ENCODE results near the gene BICD2. TPM values are rescaled to one million over a fixed set of nuclear protein-coding genes. Genes with fewer than 3 reads are reported as not detected.

Gene BICD2
- polyA plus RNA-seq, 3 donors = 27.4 to 31.5 (median 29.1) TPM

GRCh38 chr9:92716557-92716956, 48.1 kb downstream of the BICD2 start:
- DNase-seq = peak; percentile 42

GRCh38 chr9:92715488-92716231, 49.0 kb downstream of the BICD2 start:
- no peak for DNase-seq

GRCh38 chr9:92714787-92715487, 49.7 kb downstream of the BICD2 start:
- DNase-seq = no peak

- no peak for DNase-seq
Measured at GRCh38 chr9:92714016-92714415, 50.6 kb downstream of the BICD2 start.

- DNase-seq = no peak
Measured at GRCh38 chr9:92713528-92713927, 51.1 kb downstream of the BICD2 start.

- no peak for DNase-seq
Measured at GRCh38 chr9:92712767-92713166, 51.9 kb downstream of the BICD2 start.

GRCh38 chr9:92711844-92712243, 52.8 kb downstream of the BICD2 start:
- no peak for DNase-seq

GRCh38 chr9:92711146-92711545, 53.5 kb downstream of the BICD2 start:
- DNase-seq = no peak

- DNase-seq = no peak
Measured at GRCh38 chr9:92710368-92710767, 54.3 kb downstream of the BICD2 start.

- DNase-seq = no peak
Measured at GRCh38 chr9:92709954-92710353, 54.7 kb downstream of the BICD2 start.

- no peak for DNase-seq
Measured at GRCh38 chr9:92709240-92709639, 55.4 kb downstream of the BICD2 start.

- DNase-seq = no peak
Measured at GRCh38 chr9:92707530-92707929, 57.1 kb downstream of the BICD2 start.

GRCh38 chr9:92706218-92706940, 58.3 kb downstream of the BICD2 start:
- DNase-seq = no peak

GRCh38 chr9:92704528-92704927, 60.1 kb downstream of the BICD2 start:
- no peak for DNase-seq

GRCh38 chr9:92696619-92697018, 68.0 kb downstream of the BICD2 start:
- DNase-seq = no peak

- DNase-seq = no peak
Measured at GRCh38 chr9:92686954-92687353, 77.7 kb downstream of the BICD2 start.

- no peak for DNase-seq
Measured at GRCh38 chr9:92685022-92685421, 79.6 kb downstream of the BICD2 start.

- DNase-seq = no peak
Measured at GRCh38 chr9:92682269-92682668, 82.4 kb downstream of the BICD2 start.

- DNase-seq = no peak
Measured at GRCh38 chr9:92680166-92681119, 84.2 kb downstream of the BICD2 start.

- DNase-seq = no peak
Measured at GRCh38 chr9:92679413-92680165, 85.0 kb downstream of the BICD2 start.

GRCh38 chr9:92671323-92671722, 93.3 kb downstream of the BICD2 start:
- no peak for DNase-seq

All from renal pelvis (tissue), 4 donors.